T-helper 1 cell treated with Interleukin-12 subunit alpha and Interleukin-12 subunit beta and Interleukin-4 antibody, amounts not matched to agents 30 μg/mL and 1 μg/mL, for 36 hours (primary cell): ENCODE data around the gene KAZN.

Experiments
- H3K27ac Mint-ChIP-seq: one replicate; pipeline ENCODE4 v1.8.0; 2021; ENCODE audit warnings: mild to moderate bottlenecking, mixed read lengths
- H3K27me3 Mint-ChIP-seq: one replicate; pipeline ENCODE4 v1.8.0; 2021; ENCODE audit warnings: low read depth, mixed read lengths
- H3K36me3 Mint-ChIP-seq: one replicate; pipeline ENCODE4 v1.8.0; 2021; ENCODE audit warnings: low read depth, mixed read lengths
- H3K4me1 Mint-ChIP-seq: one replicate; pipeline ENCODE4 v1.8.0; 2021; ENCODE audit warnings: low read depth, mixed read lengths
- H3K4me3 Mint-ChIP-seq: one replicate; pipeline ENCODE4 v1.8.0; 2021; ENCODE audit warnings: mild to moderate bottlenecking, moderate library complexity, mixed read lengths
- H3K9me3 Mint-ChIP-seq: one replicate; pipeline ENCODE4 v1.8.0; 2021; ENCODE audit warnings: mixed read lengths

KAZN gene

GRCh38 chr1:14976256-14976655 is 377.8 kb downstream of the KAZN start:
- no peaks in the 10 kb centered on the region for H3K36me3 Mint-ChIP-seq
- H3K4me1 Mint-ChIP-seq, result peaks cover 8% of the 10 kb centered on the region
- H3K27me3 Mint-ChIP-seq, result no peaks in the 10 kb centered on the region
- peaks cover 10% of the 10 kb centered on the region for H3K9me3 Mint-ChIP-seq
- H3K27ac Mint-ChIP-seq, result no peak overlapping the region
- H3K4me3 Mint-ChIP-seq, result no peak overlapping the region

GRCh38 chr1:14977338-14977931 is 378.9 kb downstream of the KAZN start:
- Mint-ChIP-seq H3K4me1 (peaks cover 8% of the 10 kb centered on the region), H3K27ac (no peak overlapping the region), H3K9me3 (peaks cover 10% of the 10 kb centered on the region), H3K36me3 (no peaks in the 10 kb centered on the region), H3K4me3 (no peak overlapping the region), H3K27me3 (no peaks in the 10 kb centered on the region)

- Mint-ChIP-seq H3K4me3 (no peak overlapping the region), H3K9me3 (no peaks in the 10 kb centered on the region), H3K36me3 (no peaks in the 10 kb centered on the region), H3K27me3 (no peaks in the 10 kb centered on the region), H3K27ac (no peak overlapping the region), H3K4me1 (peaks cover 8% of the 10 kb centered on the region)
These were observed 382.2 kb downstream of the KAZN start for GRCh38 chr1:14980621-14981218.

GRCh38 chr1:14982029-14982428 is 383.5 kb downstream of the KAZN start:
- no peak overlapping the region for H3K4me3 Mint-ChIP-seq

GRCh38 chr1:14983277-14983676 is 384.8 kb downstream of the KAZN start:
- no peak overlapping the region for H3K4me3 Mint-ChIP-seq
- no peaks in the 10 kb centered on the region for H3K9me3 Mint-ChIP-seq
- no peak overlapping the region for H3K27ac Mint-ChIP-seq
- no peaks in the 10 kb centered on the region for H3K36me3 Mint-ChIP-seq
- peaks cover 8% of the 10 kb centered on the region for H3K4me1 Mint-ChIP-seq
- H3K27me3 Mint-ChIP-seq, result no peaks in the 10 kb centered on the region

More at GRCh38 chr1:14982029-14982428, 383.5 kb downstream of the KAZN start:
- no peaks in the 10 kb centered on the region for H3K36me3 Mint-ChIP-seq
- no peaks in the 10 kb centered on the region for H3K9me3 Mint-ChIP-seq
- H3K4me1 Mint-ChIP-seq, result peaks cover 8% of the 10 kb centered on the region
- no peaks in the 10 kb centered on the region for H3K27me3 Mint-ChIP-seq
- H3K27ac Mint-ChIP-seq, result no peak overlapping the region

- Mint-ChIP-seq H3K4me1 (no peaks in the 10 kb centered on the region), H3K27ac (no peak overlapping the region), H3K27me3 (no peaks in the 10 kb centered on the region), H3K4me3 (no peak overlapping the region), H3K9me3 (no peaks in the 10 kb centered on the region), H3K36me3 (no peaks in the 10 kb centered on the region)
These were observed 387.7 kb downstream of the KAZN start for GRCh38 chr1:14986168-14986567.

GRCh38 chr1:14987829-14988603 is 389.5 kb downstream of the KAZN start:
- H3K4me1 Mint-ChIP-seq, result no peaks in the 10 kb centered on the region
- no peaks in the 10 kb centered on the region for H3K36me3 Mint-ChIP-seq
- H3K27me3 Mint-ChIP-seq, result no peaks in the 10 kb centered on the region
- H3K4me3 Mint-ChIP-seq, result no peak overlapping the region
- no peaks in the 10 kb centered on the region for H3K9me3 Mint-ChIP-seq
- no peak overlapping the region for H3K27ac Mint-ChIP-seq

GRCh38 chr1:14988636-14989035 is 390.2 kb downstream of the KAZN start:
- H3K9me3 Mint-ChIP-seq, result no peaks in the 10 kb centered on the region
- no peaks in the 10 kb centered on the region for H3K36me3 Mint-ChIP-seq
- H3K27ac Mint-ChIP-seq, result no peak overlapping the region
- H3K4me3 Mint-ChIP-seq, result no peak overlapping the region
- H3K27me3 Mint-ChIP-seq, result no peaks in the 10 kb centered on the region
- H3K4me1 Mint-ChIP-seq, result no peaks in the 10 kb centered on the region

GRCh38 chr1:14989931-14990728 is 391.6 kb downstream of the KAZN start:
- Mint-ChIP-seq H3K27ac (no peak overlapping the region), H3K4me3 (no peak overlapping the region), H3K27me3 (no peaks in the 10 kb centered on the region), H3K4me1 (no peaks in the 10 kb centered on the region), H3K36me3 (no peaks in the 10 kb centered on the region), H3K9me3 (no peaks in the 10 kb centered on the region)

- H3K4me3 Mint-ChIP-seq, result no peak overlapping the region
- no peaks in the 10 kb centered on the region for H3K36me3 Mint-ChIP-seq
- H3K4me1 Mint-ChIP-seq, result no peaks in the 10 kb centered on the region
- no peaks in the 10 kb centered on the region for H3K27me3 Mint-ChIP-seq
- H3K27ac Mint-ChIP-seq, result no peak overlapping the region
- no peaks in the 10 kb centered on the region for H3K9me3 Mint-ChIP-seq
These were observed 394.9 kb downstream of the KAZN start for GRCh38 chr1:14993414-14993813.

- H3K4me3 Mint-ChIP-seq, result no peak overlapping the region
- H3K27ac Mint-ChIP-seq, result no peak overlapping the region
- H3K36me3 Mint-ChIP-seq, result no peaks in the 10 kb centered on the region
- no peaks in the 10 kb centered on the region for H3K4me1 Mint-ChIP-seq
- no peaks in the 10 kb centered on the region for H3K27me3 Mint-ChIP-seq
- no peaks in the 10 kb centered on the region for H3K9me3 Mint-ChIP-seq
These were observed 395.7 kb downstream of the KAZN start for GRCh38 chr1:14994148-14994547.

GRCh38 chr1:14994841-14995437 is 396.5 kb downstream of the KAZN start:
- Mint-ChIP-seq H3K9me3 (no peaks in the 10 kb centered on the region), H3K27me3 (no peaks in the 10 kb centered on the region), H3K4me1 (no peaks in the 10 kb centered on the region), H3K36me3 (no peaks in the 10 kb centered on the region), H3K27ac (no peak overlapping the region), H3K4me3 (no peak overlapping the region)

- Mint-ChIP-seq H3K36me3 (no peaks in the 10 kb centered on the region), H3K9me3 (no peaks in the 10 kb centered on the region), H3K4me1 (no peaks in the 10 kb centered on the region), H3K4me3 (no peak overlapping the region), H3K27me3 (no peaks in the 10 kb centered on the region), H3K27ac (no peak overlapping the region)
These were observed 397.9 kb downstream of the KAZN start for GRCh38 chr1:14996133-14997050.
